GM13977 (cell line): ENCODE data around the gene TUBAL3.

Experiments used
- DNase-seq: peaks from one replicate; pipeline ENCODE4 v3.0.0; 2012; ENCODE audit warnings: low spot score
- CTCF ChIP-seq: IDR thresholded peaks from 2 replicates; pipeline ENCODE4 v1.5.1; 2012; ENCODE audit warnings: mild to moderate bottlenecking, control low read depth; ENCODE audit not compliant: insufficient read depth; ENCODE audit errors: extremely low read depth, missing control alignments
- in situ Hi-C: fragments of 300-500 bp; cut with MboI; formaldehyde crosslinking; loops from one replicate; pipeline ENCODE4 v1.12.0; 2022; ENCODE audit warnings: low sequenced_read_pairs, low pct_unique_long_range_greater_than_20kb, mixed read lengths, inconsistent platforms; ENCODE audit not compliant: unreplicated experiment

Gene TUBAL3

DNA sequence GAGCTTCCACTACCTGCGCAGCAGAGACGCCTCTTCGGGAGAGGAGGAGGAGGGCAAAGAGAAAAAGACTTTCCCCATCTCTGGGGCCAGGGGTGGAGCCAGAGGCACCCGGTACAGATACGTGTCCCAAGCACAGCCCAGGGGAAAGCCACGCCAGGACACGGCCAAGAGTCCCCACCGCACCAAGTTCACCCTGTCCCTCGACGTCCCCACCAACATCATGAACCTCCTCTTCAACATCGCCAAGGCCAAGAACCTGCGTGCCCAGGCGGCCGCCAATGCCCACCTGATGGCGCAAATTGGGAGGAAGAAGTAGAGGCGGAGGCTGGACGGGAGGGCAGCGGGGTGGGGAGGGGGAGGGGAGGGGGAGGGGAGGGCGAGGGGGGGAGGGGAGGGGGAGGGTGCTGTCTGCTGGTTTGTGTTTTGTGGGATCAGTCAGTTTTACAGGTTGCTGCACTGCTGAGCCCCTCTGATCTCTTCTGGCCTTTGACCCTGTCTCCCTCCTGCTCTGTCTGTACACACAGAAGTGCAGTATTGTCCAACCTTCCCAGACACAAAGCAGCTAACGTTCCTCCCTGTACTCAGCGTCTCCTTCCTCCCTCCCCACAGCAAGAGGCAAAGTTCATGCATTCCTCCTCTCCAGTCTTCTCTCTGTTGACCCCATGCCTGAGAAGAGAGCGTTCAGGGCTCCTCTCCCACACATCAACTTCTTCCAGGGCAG lies 30.6 kb downstream of the TUBAL3 start:
- TF ChIP-seq CTCF: no peak
- DNase-seq: no peak
- in situ Hi-C loops: no loop called here

DNA sequence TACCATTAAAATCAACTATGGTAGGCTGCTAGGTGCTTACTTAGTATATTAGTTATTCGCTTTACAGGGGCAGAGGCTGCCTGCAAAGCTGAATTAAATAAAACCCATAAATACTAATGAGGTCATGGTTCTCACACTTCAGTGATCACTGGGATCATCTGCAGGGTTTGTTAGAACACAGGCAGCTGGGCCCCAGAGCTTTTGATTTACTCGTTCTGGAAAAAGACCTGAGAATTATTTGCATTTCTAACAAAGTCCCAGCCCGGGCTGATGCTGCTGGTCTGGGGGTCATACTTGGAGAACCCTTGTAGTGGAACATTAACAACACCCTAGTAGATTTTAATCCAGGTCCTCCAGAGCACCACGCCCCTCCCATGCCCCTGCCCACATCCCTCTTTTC lies 31.3 kb downstream of the TUBAL3 start:
- TF ChIP-seq CTCF: no peak
- in situ Hi-C loops: no loop called here
- no peak for DNase-seq

GRCh38 chr10:5370493-5371352 lies 33.9 kb downstream of the TUBAL3 start:
- DNase-seq: no peak
- TF ChIP-seq CTCF: no peak
- in situ Hi-C loops: no loop called here

DNA sequence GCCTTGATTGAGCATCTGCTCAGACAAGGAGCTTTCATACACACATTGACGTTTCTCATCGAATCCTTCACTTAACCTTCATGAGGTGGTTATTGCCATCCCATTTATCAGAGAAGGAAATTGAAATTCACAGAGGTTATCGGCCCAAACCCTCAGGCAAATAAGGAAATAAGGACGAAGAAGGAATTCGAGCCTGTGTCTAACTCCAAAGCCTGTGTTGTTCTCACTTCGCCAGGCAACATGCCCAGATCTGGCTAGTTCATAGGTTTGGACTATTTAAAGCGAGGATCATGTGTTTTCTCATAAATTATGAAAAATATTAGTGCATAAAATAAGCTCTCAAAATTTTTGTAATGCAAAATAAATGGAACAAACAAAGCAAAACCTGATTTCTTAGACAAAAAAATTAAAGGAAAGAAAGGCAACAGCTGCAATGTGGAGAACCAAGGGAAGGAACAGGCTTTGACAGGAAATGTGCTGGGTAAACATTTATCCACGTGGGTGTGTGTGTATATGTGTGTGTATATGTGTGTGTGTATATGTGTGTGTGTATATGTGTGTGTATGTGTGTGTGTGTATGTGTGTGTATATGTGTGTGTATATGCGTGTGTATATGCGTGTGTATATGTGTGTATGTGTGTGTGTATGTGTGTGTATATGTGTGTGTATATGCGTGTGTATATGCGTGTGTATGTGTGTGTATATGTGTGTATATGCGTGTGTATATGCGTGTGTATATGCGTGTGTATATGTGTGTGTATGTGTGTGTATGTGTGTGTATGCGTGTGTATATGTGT lies 35.1 kb downstream of the TUBAL3 start:
- in situ Hi-C loops: no loop called here
- no peak for TF ChIP-seq CTCF
- DNase-seq: no peak

- DNase-seq: no peak
- no peak for TF ChIP-seq CTCF
- in situ Hi-C loops: no loop called here
These were observed 38.7 kb downstream of the TUBAL3 start for GRCh38 chr10:5365928-5366327.

DNA sequence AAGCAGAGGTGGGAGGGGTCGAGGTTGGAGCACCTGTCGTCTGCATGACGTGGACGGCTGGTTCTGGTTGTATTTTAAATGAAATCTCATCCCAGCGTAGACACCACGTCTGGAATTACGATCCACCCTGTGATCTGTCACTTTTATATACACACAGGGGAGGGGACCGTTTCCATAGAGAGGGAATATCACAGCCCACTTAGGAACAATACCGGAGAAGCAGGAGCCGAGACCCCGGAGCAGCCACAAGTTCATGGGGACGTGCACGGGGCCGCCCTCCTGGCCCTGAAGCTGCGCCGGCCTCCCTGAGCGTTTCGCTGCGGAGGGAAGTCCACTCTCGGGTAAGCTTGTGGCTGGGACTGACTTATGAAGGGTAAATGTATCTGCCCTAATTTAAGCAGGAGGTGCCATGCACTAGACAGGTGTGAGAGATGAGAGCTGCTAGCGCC lies 39.7 kb downstream of the TUBAL3 start, which contains the start of gene UCN3:
TSS of gene UCN3 (plus strand) at position 77 of the 449 bp plus-strand sequence. CDS start 8,755 bp downstream, outside the sequence.
- in situ Hi-C loops: no loop called here
- no peak for TF ChIP-seq CTCF
- no peak for DNase-seq
